SKM-1 (cell line): ENCODE results near the gene MYO1A.
A peak's percentile ranks its signal among the peaks of the same experiment; 100 is the strongest.
"Not testable (repeated sequence)": the region's sequence is repeated elsewhere in the genome, so short reads cannot be mapped to it uniquely, and the experiment has no call there.

ENCODE experiments used
- DNase-seq: peaks from one replicate; lab custom pipeline; 2025; ENCODE audit not compliant: unreplicated experiment; lab: John Stamatoyannopoulos, UW

Gene MYO1A

GRCh38 chr12:57048423-57049118, 1.4 kb downstream of the MYO1A start:
- no peak for DNase-seq

GRCh38 chr12:57047981-57048380, 1.9 kb downstream of the MYO1A start:
- no peak for DNase-seq

GRCh38 chr12:57046947-57047890, 2.7 kb downstream of the MYO1A start:
- DNase-seq: peak; percentile 32

- no peak for DNase-seq
Observed at GRCh38 chr12:57046086-57046791, 3.7 kb downstream of the MYO1A start.

GRCh38 chr12:57044889-57045288, 5.0 kb downstream of the MYO1A start:
- no peak for DNase-seq

GRCh38 chr12:57044468-57044867, 5.5 kb downstream of the MYO1A start:
- no peak for DNase-seq

GRCh38 chr12:57042695-57043094, 7.2 kb downstream of the MYO1A start:
- no peak for DNase-seq

GRCh38 chr12:57040750-57041149, 9.2 kb downstream of the MYO1A start:
- DNase-seq: no peak

GRCh38 chr12:57040211-57040610, 9.7 kb downstream of the MYO1A start:
- no peak for DNase-seq

- DNase-seq: no peak
Observed at GRCh38 chr12:57039016-57039798, 10.7 kb downstream of the MYO1A start.

- no peak for DNase-seq
Observed at GRCh38 chr12:57037264-57037663, 12.7 kb downstream of the MYO1A start.

GRCh38 chr12:57033431-57033830, 16.5 kb downstream of the MYO1A start:
- DNase-seq: no peak

- DNase-seq: no peak
Observed at GRCh38 chr12:57031789-57032188, 18.1 kb downstream of the MYO1A start.

- no peak for DNase-seq
Observed at GRCh38 chr12:57031138-57031725, 18.7 kb downstream of the MYO1A start.

GRCh38 chr12:57029457-57029856, 20.5 kb downstream of the MYO1A start:
- no peak for DNase-seq

GRCh38 chr12:57027805-57028153, 22.1 kb downstream of the MYO1A start:
- no peak for DNase-seq

- DNase-seq: no peak
Observed at GRCh38 chr12:57027011-57027804, 22.7 kb downstream of the MYO1A start.

GRCh38 chr12:57025196-57025595, 24.7 kb downstream of the MYO1A start:
- no peak for DNase-seq

- not testable (repeated sequence) for DNase-seq
Observed at GRCh38 chr12:57022324-57022723, 27.6 kb downstream of the MYO1A start.
